Measurements from ENCODE around the gene JARID2.
"Not testable (repeated sequence)": the region's sequence is repeated elsewhere in the genome, so short reads cannot be mapped to it uniquely, and the experiment has no call there.

The JARID2 gene

DNA sequence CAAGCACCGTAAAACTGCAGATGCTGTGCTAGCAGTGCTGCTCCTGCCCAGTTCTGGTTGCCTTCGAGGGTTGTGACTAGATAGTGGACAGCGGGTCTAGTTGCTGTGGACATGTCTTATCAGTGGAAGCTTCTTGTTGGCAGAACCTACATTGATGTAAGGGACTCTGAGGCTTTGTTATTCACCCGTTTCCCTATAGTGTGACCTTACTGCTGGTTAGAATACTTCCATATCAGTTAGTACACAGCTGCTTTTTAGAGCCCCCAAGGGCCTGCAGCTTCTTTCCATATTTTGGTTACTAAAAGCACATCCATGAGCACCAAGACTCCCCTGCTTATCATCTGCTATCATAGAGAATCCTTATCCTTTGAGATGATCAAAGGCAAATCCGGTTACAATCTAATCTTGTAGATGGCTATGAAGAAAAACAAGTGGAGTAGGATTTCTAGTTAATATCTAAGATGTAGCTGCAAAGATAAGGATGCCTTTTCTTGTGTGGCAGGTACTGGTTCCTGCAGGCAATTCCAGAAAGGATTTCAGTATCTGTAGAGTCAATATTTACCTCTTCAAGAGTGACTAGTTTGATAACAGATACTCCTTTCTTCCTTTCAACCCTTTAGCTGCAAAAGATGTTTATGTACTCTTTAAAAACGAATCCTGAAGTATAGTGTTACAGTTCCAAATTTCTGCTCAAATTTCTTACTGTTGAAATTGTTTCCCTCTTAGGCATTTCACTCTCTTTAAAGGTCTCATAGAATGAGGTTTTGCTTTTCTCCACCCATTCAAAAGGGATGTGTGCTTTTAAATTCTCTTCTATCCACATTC is 163.6 kb downstream of the JARID2 start:
- no peaks in the 10 kb centered on the region for H3K27me3 ChIP-seq (ENCODE audit: control insufficient read depth in 5 of 5, insufficient read depth in 4 of 5, low read length in 5 of 5)
- H3K27ac ChIP-seq (ENCODE audit: low read depth, low read length), result no peak overlapping the region
- no peaks in the 10 kb centered on the region for H3K9me3 ChIP-seq (ENCODE audit: control insufficient read depth in 5 of 5, low read length in 5 of 5)
- H3K36me3 ChIP-seq (ENCODE audit: control insufficient read depth in 5 of 5, insufficient read depth in 5 of 5, low read length in 5 of 5), result no peaks in the 10 kb centered on the region
- no peak overlapping the region for H3K9ac ChIP-seq (ENCODE audit: low read length in 5 of 5)
- H3K4me1 ChIP-seq (ENCODE audit: control insufficient read depth in 5 of 5, insufficient read depth in 5 of 5, low read length in 5 of 5), result peaks cover 0 to 2% (median 1%) of the 10 kb centered on the region in 5 donors
- no peak overlapping the region for H3K4me3 ChIP-seq (ENCODE audit: low read depth in 1 of 5, low read length in 5 of 5)

DNA sequence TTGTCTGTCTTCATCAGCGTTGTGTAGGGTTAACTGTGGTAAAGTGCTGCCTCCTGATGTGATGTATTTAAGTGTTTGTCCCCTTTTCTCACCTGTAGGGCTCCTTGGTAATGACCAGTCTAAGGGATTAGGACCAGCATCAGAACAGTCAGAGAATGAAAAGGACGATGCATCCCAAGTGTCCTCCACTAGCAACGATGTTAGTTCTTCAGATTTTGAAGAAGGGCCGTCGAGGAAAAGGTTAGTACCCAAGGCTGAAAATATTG is 164.2 kb downstream of the JARID2 start:
- Histone ChIP-seq H3K36me3 (ENCODE audit: control insufficient read depth in 5 of 5, insufficient read depth in 5 of 5, low read length in 5 of 5) (no peaks in the 10 kb centered on the region), H3K4me3 (ENCODE audit: low read depth in 1 of 5, low read length in 5 of 5) (no peak overlapping the region), H3K4me1 (ENCODE audit: control insufficient read depth in 5 of 5, insufficient read depth in 5 of 5, low read length in 5 of 5) (no peaks in the 10 kb centered on the region), H3K9me3 (ENCODE audit: control insufficient read depth in 5 of 5, low read length in 5 of 5) (no peaks in the 10 kb centered on the region), H3K27ac (ENCODE audit: low read depth, low read length) (no peak overlapping the region), H3K9ac (ENCODE audit: low read length in 5 of 5) (no peak overlapping the region), H3K27me3 (ENCODE audit: control insufficient read depth in 5 of 5, insufficient read depth in 4 of 5, low read length in 5 of 5) (no peaks in the 10 kb centered on the region)

DNA sequence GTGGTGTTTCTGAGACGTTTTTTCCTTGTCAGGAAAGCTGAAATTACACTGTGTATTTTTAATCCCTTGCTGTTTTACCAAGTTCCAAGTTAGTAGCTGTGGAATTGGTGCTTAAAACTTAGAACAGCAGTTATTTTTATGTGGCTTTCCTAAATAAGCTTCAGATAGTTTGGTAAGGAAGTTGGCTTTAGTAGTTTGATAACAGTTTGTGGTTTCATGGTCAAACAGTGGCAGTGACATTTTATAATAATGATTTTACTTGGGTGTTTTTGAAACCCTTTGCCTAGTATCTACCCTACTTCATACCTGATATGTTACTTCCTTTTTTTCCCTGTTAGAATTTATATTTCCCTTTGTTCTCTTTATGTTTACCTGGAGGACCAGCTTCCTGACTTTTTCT is 164.9 kb downstream of the JARID2 start:
- H3K27me3 ChIP-seq (ENCODE audit: control insufficient read depth in 5 of 5, insufficient read depth in 4 of 5, low read length in 5 of 5), result no peaks in the 10 kb centered on the region
- H3K27ac ChIP-seq (ENCODE audit: low read depth, low read length), result no peak overlapping the region
- H3K9ac ChIP-seq (ENCODE audit: low read length in 5 of 5), result no peak overlapping the region
- H3K9me3 ChIP-seq (ENCODE audit: control insufficient read depth in 5 of 5, low read length in 5 of 5), result no peaks in the 10 kb centered on the region
- H3K36me3 ChIP-seq (ENCODE audit: control insufficient read depth in 5 of 5, insufficient read depth in 5 of 5, low read length in 5 of 5), result no peaks in the 10 kb centered on the region
- no peak overlapping the region for H3K4me3 ChIP-seq (ENCODE audit: low read depth in 1 of 5, low read length in 5 of 5)
- no peaks in the 10 kb centered on the region for H3K4me1 ChIP-seq (ENCODE audit: control insufficient read depth in 5 of 5, insufficient read depth in 5 of 5, low read length in 5 of 5)

DNA sequence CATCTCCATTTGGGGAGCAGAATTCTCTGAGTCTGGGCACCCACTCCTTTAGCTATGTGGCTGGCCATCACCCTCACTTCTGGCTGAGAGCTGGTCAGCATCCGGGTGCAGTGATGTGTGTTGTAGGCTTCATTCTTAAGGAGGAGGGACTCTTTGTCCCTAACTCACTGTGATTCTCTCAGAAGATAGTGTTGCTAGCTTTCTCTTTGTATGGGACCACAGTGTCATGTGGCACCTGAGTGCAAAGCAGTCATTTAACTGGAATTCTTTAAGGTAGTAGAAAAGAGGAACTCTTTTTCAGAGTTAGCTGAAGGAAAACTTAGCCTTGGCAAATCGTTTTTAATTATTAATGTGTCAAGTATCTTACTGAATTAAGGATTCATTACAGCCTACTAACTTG is 165.9 kb downstream of the JARID2 start:
- Histone ChIP-seq H3K9ac (ENCODE audit: low read length in 5 of 5) (no peak overlapping the region), H3K27me3 (ENCODE audit: control insufficient read depth in 5 of 5, insufficient read depth in 4 of 5, low read length in 5 of 5) (no peaks in the 10 kb centered on the region), H3K27ac (ENCODE audit: low read depth, low read length) (no peak overlapping the region), H3K36me3 (ENCODE audit: control insufficient read depth in 5 of 5, insufficient read depth in 5 of 5, low read length in 5 of 5) (no peaks in the 10 kb centered on the region), H3K9me3 (ENCODE audit: control insufficient read depth in 5 of 5, low read length in 5 of 5) (no peaks in the 10 kb centered on the region), H3K4me1 (ENCODE audit: control insufficient read depth in 5 of 5, insufficient read depth in 5 of 5, low read length in 5 of 5) (no peaks in the 10 kb centered on the region), H3K4me3 (ENCODE audit: low read depth in 1 of 5, low read length in 5 of 5) (no peak overlapping the region)

DNA sequence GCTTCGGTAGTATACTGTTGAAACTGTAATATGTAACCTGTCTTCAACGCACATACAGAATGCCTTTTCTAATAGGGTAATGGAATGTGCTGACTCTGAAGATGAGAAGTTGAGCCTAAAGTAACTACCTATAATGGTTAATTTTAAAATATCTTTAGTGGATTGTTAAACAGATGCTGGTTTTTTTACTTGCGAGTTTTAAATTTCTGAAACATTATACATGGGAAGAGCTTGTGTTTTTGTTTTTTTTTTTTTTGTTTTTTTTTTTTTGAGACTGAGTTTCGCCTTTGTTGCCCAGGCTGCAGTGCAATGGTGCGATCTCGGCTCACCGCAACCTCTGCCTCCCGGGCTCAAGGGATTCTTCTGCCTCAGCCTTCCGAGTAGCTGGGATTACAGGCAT is 166.9 kb downstream of the JARID2 start:
- Histone ChIP-seq H3K4me3 (ENCODE audit: low read depth in 1 of 5, low read length in 5 of 5) (no peak overlapping the region), H3K9ac (ENCODE audit: low read length in 5 of 5) (no peak overlapping the region), H3K36me3 (ENCODE audit: control insufficient read depth in 5 of 5, insufficient read depth in 5 of 5, low read length in 5 of 5) (no peaks in the 10 kb centered on the region), H3K4me1 (ENCODE audit: control insufficient read depth in 5 of 5, insufficient read depth in 5 of 5, low read length in 5 of 5) (no peaks in the 10 kb centered on the region), H3K27me3 (ENCODE audit: control insufficient read depth in 5 of 5, insufficient read depth in 4 of 5, low read length in 5 of 5) (no peaks in the 10 kb centered on the region), H3K9me3 (ENCODE audit: control insufficient read depth in 5 of 5, low read length in 5 of 5) (no peaks in the 10 kb centered on the region), H3K27ac (ENCODE audit: low read depth, low read length) (no peak overlapping the region)

DNA sequence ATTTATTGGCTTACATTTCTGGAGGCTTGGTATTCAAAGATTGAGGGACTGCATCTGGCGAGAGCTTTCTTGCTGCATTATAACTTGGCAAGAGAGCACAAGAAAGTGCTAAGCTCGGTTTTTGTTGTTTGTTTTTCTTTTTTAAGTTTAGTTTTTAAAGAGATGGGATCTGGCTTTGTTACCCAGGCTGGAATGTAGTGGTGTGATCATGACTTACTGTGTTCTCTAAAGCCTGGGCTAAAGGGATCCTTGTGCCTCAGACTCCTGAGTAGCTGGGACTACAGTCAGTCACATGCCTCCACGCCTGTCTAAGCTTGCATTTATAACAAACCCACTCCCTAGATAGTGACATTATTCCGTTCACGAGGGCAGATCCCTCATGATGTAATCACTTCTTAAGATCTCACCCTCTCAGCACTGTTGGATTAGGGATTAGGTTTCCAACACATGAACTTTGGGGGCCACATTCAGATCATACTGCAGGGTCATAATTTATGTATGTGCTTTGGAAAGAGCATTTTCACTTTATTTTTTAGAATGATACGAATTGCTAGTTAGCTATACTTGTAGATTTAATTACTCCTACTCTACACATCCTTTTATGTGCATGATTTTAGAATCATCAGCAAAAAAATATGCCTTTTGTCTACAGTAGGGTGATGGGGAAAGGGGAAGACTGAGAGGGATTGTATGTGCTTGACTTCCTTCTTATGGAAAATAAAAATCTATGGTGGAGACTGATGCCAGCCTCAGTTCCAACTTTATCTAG is 167.8 kb downstream of the JARID2 start:
- Histone ChIP-seq H3K9me3 (ENCODE audit: control insufficient read depth in 5 of 5, low read length in 5 of 5) (peaks cover 0 to 6% (median 1%) of the 10 kb centered on the region in 5 donors), H3K36me3 (ENCODE audit: control insufficient read depth in 5 of 5, insufficient read depth in 5 of 5, low read length in 5 of 5) (no peaks in the 10 kb centered on the region), H3K27me3 (ENCODE audit: control insufficient read depth in 5 of 5, insufficient read depth in 4 of 5, low read length in 5 of 5) (no peaks in the 10 kb centered on the region), H3K9ac (ENCODE audit: low read length in 5 of 5) (no peak overlapping the region), H3K27ac (ENCODE audit: low read depth, low read length) (no peak overlapping the region), H3K4me1 (ENCODE audit: control insufficient read depth in 5 of 5, insufficient read depth in 5 of 5, low read length in 5 of 5) (no peaks in the 10 kb centered on the region), H3K4me3 (ENCODE audit: low read depth in 1 of 5, low read length in 5 of 5) (no peak overlapping the region)

DNA sequence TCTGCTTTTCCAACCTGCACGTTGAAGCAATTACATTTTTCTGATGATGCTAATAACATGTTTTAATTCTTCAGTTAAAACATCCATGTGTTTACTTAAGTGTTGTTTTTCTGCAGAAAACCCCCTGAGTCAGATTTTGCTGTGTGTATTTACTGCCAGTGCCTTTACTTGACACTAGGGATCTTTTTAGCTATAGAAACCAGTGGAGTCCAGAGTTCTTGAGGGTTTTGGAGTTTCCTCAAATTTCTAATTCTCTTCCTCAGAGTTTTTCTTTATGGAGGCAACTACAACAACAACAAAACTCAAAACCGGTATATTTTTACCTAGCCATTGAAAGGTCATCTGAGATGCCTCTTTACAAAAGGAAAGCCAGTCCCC is 168.4 kb downstream of the JARID2 start:
- Histone ChIP-seq H3K27me3 (ENCODE audit: control insufficient read depth in 5 of 5, insufficient read depth in 4 of 5, low read length in 5 of 5) (no peaks in the 10 kb centered on the region), H3K4me1 (ENCODE audit: control insufficient read depth in 5 of 5, insufficient read depth in 5 of 5, low read length in 5 of 5) (no peaks in the 10 kb centered on the region), H3K36me3 (ENCODE audit: control insufficient read depth in 5 of 5, insufficient read depth in 5 of 5, low read length in 5 of 5) (no peaks in the 10 kb centered on the region), H3K9me3 (ENCODE audit: control insufficient read depth in 5 of 5, low read length in 5 of 5) (peaks cover 0 to 7% (median 4%) of the 10 kb centered on the region in 5 donors), H3K4me3 (ENCODE audit: low read depth in 1 of 5, low read length in 5 of 5) (no peak overlapping the region), H3K9ac (ENCODE audit: low read length in 5 of 5) (no peak overlapping the region), H3K27ac (ENCODE audit: low read depth, low read length) (no peak overlapping the region)

DNA sequence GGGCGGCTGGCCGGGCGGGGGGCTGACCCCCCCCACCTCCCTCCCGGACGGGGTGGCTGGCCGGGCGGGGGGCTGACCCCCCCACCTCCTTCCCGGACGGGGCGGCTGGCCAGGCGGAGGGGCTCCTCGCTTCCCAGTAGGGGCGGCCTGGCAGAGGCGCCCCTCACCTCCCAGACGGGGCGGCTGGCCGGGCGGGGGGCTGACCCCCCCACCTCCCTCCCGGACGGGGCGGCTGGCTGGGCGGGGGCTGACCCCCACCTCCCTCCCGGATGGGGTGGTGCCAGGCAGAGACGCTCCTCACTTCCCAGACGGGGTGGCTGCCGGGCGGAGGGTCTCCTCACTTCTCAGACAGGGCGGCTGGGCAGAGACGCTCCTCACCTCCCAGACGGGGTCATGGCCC is 169.8 kb downstream of the JARID2 start:
- peaks cover 0 to 15% (median 10%) of the 10 kb centered on the region in 5 donors for H3K9me3 ChIP-seq (ENCODE audit: control insufficient read depth in 5 of 5, low read length in 5 of 5)
- H3K4me1 ChIP-seq (ENCODE audit: control insufficient read depth in 5 of 5, insufficient read depth in 5 of 5, low read length in 5 of 5); H3K9ac ChIP-seq (ENCODE audit: low read length in 5 of 5); H3K36me3 ChIP-seq (ENCODE audit: control insufficient read depth in 5 of 5, insufficient read depth in 5 of 5, low read length in 5 of 5); H3K27me3 ChIP-seq (ENCODE audit: control insufficient read depth in 5 of 5, insufficient read depth in 4 of 5, low read length in 5 of 5); H3K4me3 ChIP-seq (ENCODE audit: low read depth in 1 of 5, low read length in 5 of 5); H3K27ac ChIP-seq (ENCODE audit: low read depth, low read length): not testable (repeated sequence)

DNA sequence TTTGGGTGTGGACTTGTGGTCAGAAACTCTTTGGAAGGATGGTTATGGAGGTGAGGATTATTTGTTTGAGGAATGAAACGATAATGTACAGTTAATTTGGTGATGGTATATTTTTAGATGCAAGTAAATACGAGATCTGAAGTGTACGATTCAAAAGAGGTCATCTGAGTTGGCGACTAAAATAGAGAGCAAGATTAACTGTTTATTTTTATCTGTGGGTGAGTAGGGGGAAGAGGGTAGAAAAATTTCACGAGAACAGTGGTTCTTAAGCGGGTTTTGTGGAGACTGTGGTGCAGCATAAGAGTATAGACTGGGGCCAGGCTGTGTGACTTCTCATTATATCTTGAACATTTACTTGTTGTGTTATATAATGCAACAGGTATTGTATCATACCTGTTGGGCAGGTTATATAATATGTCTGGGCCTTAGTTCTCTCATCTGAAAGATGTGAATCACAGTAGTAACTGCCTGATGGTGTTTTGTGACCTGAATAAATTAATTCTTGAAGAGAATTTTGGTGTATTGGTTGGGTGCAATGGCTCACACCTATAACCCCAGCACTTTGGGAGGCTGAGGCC is 171.2 kb downstream of the JARID2 start:
- Histone ChIP-seq H3K9me3 (ENCODE audit: control insufficient read depth in 5 of 5, low read length in 5 of 5) (peaks cover 0 to 15% (median 10%) of the 10 kb centered on the region in 5 donors), H3K36me3 (ENCODE audit: control insufficient read depth in 5 of 5, insufficient read depth in 5 of 5, low read length in 5 of 5) (no peaks in the 10 kb centered on the region), H3K4me3 (ENCODE audit: low read depth in 1 of 5, low read length in 5 of 5) (no peak overlapping the region), H3K27ac (ENCODE audit: low read depth, low read length) (no peak overlapping the region), H3K4me1 (ENCODE audit: control insufficient read depth in 5 of 5, insufficient read depth in 5 of 5, low read length in 5 of 5) (peaks cover 0 to 6% (median 0%) of the 10 kb centered on the region in 5 donors), H3K27me3 (ENCODE audit: control insufficient read depth in 5 of 5, insufficient read depth in 4 of 5, low read length in 5 of 5) (no peaks in the 10 kb centered on the region), H3K9ac (ENCODE audit: low read length in 5 of 5) (no peak overlapping the region)

DNA sequence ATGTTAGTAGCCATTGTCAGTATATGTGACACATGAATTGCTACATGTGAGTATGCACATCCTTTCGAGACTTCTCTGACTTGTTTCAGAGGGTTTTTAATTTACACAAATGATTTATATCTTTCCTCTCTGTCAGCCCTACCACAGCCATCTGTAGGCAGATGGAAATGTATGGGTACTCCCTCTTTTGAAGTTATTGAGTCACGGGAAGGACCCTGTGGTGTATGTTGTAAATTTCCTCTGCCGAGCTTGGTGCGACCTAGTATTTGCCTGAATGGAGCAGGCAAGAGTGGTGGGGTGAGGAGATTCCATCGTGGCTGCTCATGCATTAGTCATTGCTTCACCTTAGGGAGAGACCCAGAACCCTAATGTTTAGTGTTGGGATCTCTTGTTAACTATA is 171.9 kb downstream of the JARID2 start:
- no peaks in the 10 kb centered on the region for H3K36me3 ChIP-seq (ENCODE audit: control insufficient read depth in 5 of 5, insufficient read depth in 5 of 5, low read length in 5 of 5)
- H3K9ac ChIP-seq (ENCODE audit: low read length in 5 of 5), result no peak overlapping the region
- H3K4me1 ChIP-seq (ENCODE audit: control insufficient read depth in 5 of 5, insufficient read depth in 5 of 5, low read length in 5 of 5), result peaks cover 0 to 6% (median 0%) of the 10 kb centered on the region in 5 donors
- no peaks in the 10 kb centered on the region for H3K27me3 ChIP-seq (ENCODE audit: control insufficient read depth in 5 of 5, insufficient read depth in 4 of 5, low read length in 5 of 5)
- no peak overlapping the region for H3K4me3 ChIP-seq (ENCODE audit: low read depth in 1 of 5, low read length in 5 of 5)
- peaks cover 0 to 15% (median 10%) of the 10 kb centered on the region in 5 donors for H3K9me3 ChIP-seq (ENCODE audit: control insufficient read depth in 5 of 5, low read length in 5 of 5)
- no peak overlapping the region for H3K27ac ChIP-seq (ENCODE audit: low read depth, low read length)
